GM23338 (cell line): Measurements from ENCODE around the gene CDH4. TPM values are rescaled to one million over a fixed set of nuclear protein-coding genes. Genes with fewer than 3 reads are reported as not detected.

Source experiments
- ATAC-seq: fragments of 200-7000 bp; cut with Tn5 transposase; 3 replicates; pipeline ENCODE4 v1.9.1; 2020
- DNase-seq: peaks from one replicate; pipeline ENCODE4 v3.0.0-alpha.2; 2015; ENCODE audit warnings: low spot score
- H2AFZ ChIP-seq: fragments of 200-600 bp; sonication (generic); 2 replicates; pipeline ENCODE4 v1.8.0; 2016; ENCODE audit warnings: antibody characterized with exemption, mild to moderate bottlenecking, moderate library complexity
- H3F3A ChIP-seq: fragments of 200-600 bp; sonication (generic); replicated peaks from 2 replicates; pipeline ENCODE4 v1.8.0; 2017; ENCODE audit warnings: antibody characterized with exemption, mixed run types, low read depth
- H3K27ac ChIP-seq: fragments of 200-600 bp; sonication (generic); 2 replicates; pipeline ENCODE4 v1.6.1; 2016; ENCODE audit warnings: low read depth
- H3K27me3 ChIP-seq: fragments of 200-600 bp; sonication (generic); 2 replicates; pipeline ENCODE4 v1.8.0; 2016; ENCODE audit warnings: mild to moderate bottlenecking, mixed run types, moderate library complexity; ENCODE audit not compliant: insufficient read depth
- H3K36me3 ChIP-seq: fragments of 200-600 bp; sonication (generic); 2 replicates; pipeline ENCODE4 v1.8.0; 2016; ENCODE audit warnings: mild to moderate bottlenecking; ENCODE audit not compliant: insufficient read depth
- H3K4me1 ChIP-seq: fragments of 200-600 bp; sonication (generic); 2 replicates; pipeline ENCODE4 v1.8.0; 2016; ENCODE audit warnings: mild to moderate bottlenecking, moderate library complexity; ENCODE audit not compliant: insufficient read depth
- H3K4me2 ChIP-seq: fragments of 200-600 bp; sonication (generic); 2 replicates; pipeline ENCODE4 v1.7.1; 2017; ENCODE audit warnings: mixed run types
- H3K4me3 ChIP-seq: fragments of 200-600 bp; sonication (generic); 2 replicates; pipeline ENCODE4 v1.6.1; 2016; ENCODE audit warnings: mixed run types
- H3K79me2 ChIP-seq: fragments of 200-600 bp; sonication (generic); replicated peaks from 2 replicates; pipeline ENCODE4 v1.8.0; 2017; ENCODE audit warnings: mild to moderate bottlenecking; ENCODE audit not compliant: insufficient read depth
- H3K9me2 ChIP-seq: fragments of 200-600 bp; sonication (generic); 2 replicates; pipeline ENCODE4 v1.8.0; 2017; ENCODE audit not compliant: insufficient read depth
- H4K20me1 ChIP-seq: fragments of 200-600 bp; sonication (generic); replicated peaks from 2 replicates; pipeline ENCODE4 v1.8.0; 2017; ENCODE audit warnings: mild to moderate bottlenecking; ENCODE audit not compliant: insufficient read depth
- H3K27ac Mint-ChIP-seq: 2 replicates; pipeline ENCODE4 v1.8.0; 2020; ENCODE audit warnings: inconsistent platforms, mild to moderate bottlenecking, moderate library complexity, mixed read lengths
- H3K27me3 Mint-ChIP-seq: 3 replicates; pipeline ENCODE4 v1.8.0; 2022; ENCODE audit warnings: low read depth, mild to moderate bottlenecking, moderate library complexity, mixed read lengths, inconsistent platforms; ENCODE audit not compliant: insufficient read depth, poor library complexity
- H3K36me3 Mint-ChIP-seq: 3 replicates; pipeline ENCODE4 v1.8.0; 2021; ENCODE audit warnings: low read depth, mild to moderate bottlenecking, inconsistent platforms, moderate library complexity, mixed read lengths
- H3K4me1 Mint-ChIP-seq: 3 replicates; pipeline ENCODE4 v1.8.0; 2020; ENCODE audit warnings: mild to moderate bottlenecking, inconsistent platforms, mixed read lengths
- H3K4me3 Mint-ChIP-seq: 3 replicates; pipeline ENCODE4 v1.8.0; 2021; ENCODE audit warnings: moderate library complexity, mild to moderate bottlenecking, inconsistent platforms, mixed read lengths
- H3K9me3 Mint-ChIP-seq: 3 replicates; pipeline ENCODE4 v1.8.0; 2020; ENCODE audit warnings: moderate library complexity, mild to moderate bottlenecking, inconsistent platforms, mixed read lengths
- CREB1 ChIP-seq: fragments of 250-450 bp; sonication (Bioruptor Pico); IDR thresholded peaks from 2 replicates; pipeline ENCODE4 v1.5.0; 2020; ENCODE audit warnings: low read depth, mild to moderate bottlenecking, moderate library complexity
- CTCF ChIP-seq, 2 experiments: fragments of 200-600 bp in 1 of 2; sonication (generic) in 1 of 2; conservative IDR thresholded peaks; 2 replicates each; pipeline versions ENCODE4 v1.5.1 to v1.6.1; 2016 to 2017; ENCODE audit warnings: antibody characterized with exemption in 2 of 2, low read depth in 2 of 2, mild to moderate bottlenecking in 2 of 2, moderate library complexity in 1 of 2
- ETS1 ChIP-seq: IDR thresholded peaks from 2 replicates; pipeline ENCODE4 v1.6.1; 2016; ENCODE audit warnings: antibody characterized with exemption
- EZH2 ChIP-seq: fragments of 200-600 bp; sonication (generic); IDR thresholded peaks from one replicate; pipeline ENCODE4 v1.8.0; 2017; ENCODE audit warnings: antibody characterized with exemption, mild to moderate bottlenecking, low read depth; ENCODE audit not compliant: unreplicated experiment
- EZH2phosphoT487 ChIP-seq: fragments of 200-600 bp; sonication (generic); IDR thresholded peaks from one replicate; pipeline ENCODE4 v1.8.1; 2018; ENCODE audit warnings: antibody characterized with exemption; ENCODE audit not compliant: unreplicated experiment
- JUNB ChIP-seq: IDR thresholded peaks from one replicate; pipeline ENCODE4 v1.6.1; 2016; ENCODE audit warnings: antibody characterized with exemption; ENCODE audit not compliant: unreplicated experiment
- POLR2AphosphoS5 ChIP-seq: IDR thresholded peaks from 2 replicates; pipeline ENCODE4 v1.6.1; 2016; ENCODE audit warnings: antibody characterized with exemption, low read depth
- REST ChIP-seq: IDR thresholded peaks from one replicate; pipeline ENCODE4 v1.6.1; 2018; ENCODE audit warnings: antibody characterized with exemption; ENCODE audit not compliant: unreplicated experiment
- STAT1 ChIP-seq: IDR thresholded peaks from one replicate; pipeline ENCODE4 v1.6.1; 2016; ENCODE audit warnings: antibody characterized with exemption; ENCODE audit not compliant: unreplicated experiment
- ZNF114 ChIP-seq: fragments of 250-450 bp; sonication (Bioruptor Pico); IDR thresholded peaks from 2 replicates; pipeline ENCODE4 v1.5.0; 2020; ENCODE audit warnings: mild to moderate bottlenecking, moderate library complexity
- ZNF331 ChIP-seq: fragments of 250-450 bp; sonication (Bioruptor Pico); IDR thresholded peaks from 2 replicates; pipeline ENCODE4 v1.5.0; 2020; ENCODE audit warnings: low read depth, mild to moderate bottlenecking, moderate library complexity
- polyA plus RNA-seq: library from polyadenylated mRNA; unstranded; fragments of >200 nt; fragmentation: Nextera tagmentation; extraction: Ambion mirVana; gene quantifications from 2 replicates; pipeline ENCODE4 v1.2.1, GENCODE V29; 2016
- total RNA-seq: library from RNA; depleted of rRNA; stranded (reverse); fragments of >200 nt; shearing (Covaris generic); gene quantifications from 2 replicates; pipeline ENCODE4 v1.2.3, GENCODE V29; 2014

The CDH4 gene
- total and polyA plus RNA-seq, 2 experiments from 2014 or later: 1.2 to 4.2 TPM

GRCh38 chr20:61891916-61892649 is 640.0 kb downstream of the CDH4 start:
- Histone ChIP-seq H3K9me2 (no peaks in the 10 kb centered on the region), H3K4me3 (no peak overlapping the region), H3K36me3 (no peaks in the 10 kb centered on the region), H3K27ac (no peak overlapping the region), H4K20me1 (no peaks in the 10 kb centered on the region), H2AFZ (no peak overlapping the region), H3K27me3 (no peaks in the 10 kb centered on the region), H3K4me2 (no peak overlapping the region), H3K4me1 (no peaks in the 10 kb centered on the region), H3K79me2 (no peaks in the 10 kb centered on the region), H3F3A (no peaks in the 10 kb centered on the region)
- H3K9me3 Mint-ChIP-seq: peaks cover 24% of the 10 kb centered on the region
- H3K4me3 Mint-ChIP-seq: no peak overlapping the region
- no peaks in the 10 kb centered on the region; the same call in 2 of the 3 replicates for H3K4me1 Mint-ChIP-seq
- peaks cover 18% of the 10 kb centered on the region for H3K27me3 Mint-ChIP-seq
- no peak overlapping the region for H3K27ac Mint-ChIP-seq
- H3K36me3 Mint-ChIP-seq: no peaks in the 10 kb centered on the region
- DNase-seq (no peak), ATAC-seq (no peak)
- no peak for TF ChIP-seq ZNF331 (CRISPR knock-in tag)
- no peak for TF ChIP-seq CTCF (conservative IDR thresholded peaks at IDR 0.05; ENCODE audit: low read depth in 2 of 2)
- TF ChIP-seq POLR2AphosphoS5: no peak
- no peak for TF ChIP-seq REST

- Histone ChIP-seq H3K9me2 (no peaks in the 10 kb centered on the region), H3K4me2 (no peak overlapping the region), H3K27me3 (no peaks in the 10 kb centered on the region), H3K36me3 (no peaks in the 10 kb centered on the region), H4K20me1 (no peaks in the 10 kb centered on the region), H3K4me1 (no peaks in the 10 kb centered on the region), H3K79me2 (no peaks in the 10 kb centered on the region), H2AFZ (no peak overlapping the region), H3K4me3 (no peak overlapping the region), H3K27ac (no peak overlapping the region), H3F3A (no peaks in the 10 kb centered on the region)
- no peak for DNase-seq
- no peaks in the 10 kb centered on the region for H3K4me1 Mint-ChIP-seq
- H3K36me3 Mint-ChIP-seq: no peaks in the 10 kb centered on the region
- peaks cover 14% of the 10 kb centered on the region for H3K9me3 Mint-ChIP-seq
- no peak overlapping the region for H3K4me3 Mint-ChIP-seq
- H3K27me3 Mint-ChIP-seq: peaks cover 13% of the 10 kb centered on the region
- ATAC-seq: no peak
- no peak overlapping the region for H3K27ac Mint-ChIP-seq
- no peak for TF ChIP-seq CREB1 (CRISPR knock-in tag)
- no peak for TF ChIP-seq ZNF331 (CRISPR knock-in tag)
- TF ChIP-seq EZH2phosphoT487: no peak
- TF ChIP-seq ETS1: no peak
- no peak for TF ChIP-seq STAT1
- no peak for TF ChIP-seq CTCF (conservative IDR thresholded peaks at IDR 0.05; ENCODE audit: low read depth in 2 of 2)
- TF ChIP-seq POLR2AphosphoS5: no peak
- TF ChIP-seq EZH2: no peak
- TF ChIP-seq ZNF114 (CRISPR knock-in tag): no peak
- no peak for TF ChIP-seq REST
- TF ChIP-seq JUNB: no peak
Measured at GRCh38 chr20:61895016-61895415, 643.0 kb downstream of the CDH4 start.
